Measurements from ENCODE around the gene PTPN4. TPM values are rescaled to one million over a fixed set of nuclear protein-coding genes. Genes with fewer than 3 reads are reported as not detected.
"Not testable (repeated sequence)": the region's sequence is repeated elsewhere in the genome, so short reads cannot be mapped to it uniquely, and the experiment has no call there.

PTPN4 gene
- total RNA-seq, 1 donor = 28.5 TPM

- H3K4me3 ChIP-seq (ENCODE audit: low read depth, low read length) = no peak overlapping the region
- DNase-seq (ENCODE audit: low read depth) = no peak
- TF ChIP-seq, protein P1, sequence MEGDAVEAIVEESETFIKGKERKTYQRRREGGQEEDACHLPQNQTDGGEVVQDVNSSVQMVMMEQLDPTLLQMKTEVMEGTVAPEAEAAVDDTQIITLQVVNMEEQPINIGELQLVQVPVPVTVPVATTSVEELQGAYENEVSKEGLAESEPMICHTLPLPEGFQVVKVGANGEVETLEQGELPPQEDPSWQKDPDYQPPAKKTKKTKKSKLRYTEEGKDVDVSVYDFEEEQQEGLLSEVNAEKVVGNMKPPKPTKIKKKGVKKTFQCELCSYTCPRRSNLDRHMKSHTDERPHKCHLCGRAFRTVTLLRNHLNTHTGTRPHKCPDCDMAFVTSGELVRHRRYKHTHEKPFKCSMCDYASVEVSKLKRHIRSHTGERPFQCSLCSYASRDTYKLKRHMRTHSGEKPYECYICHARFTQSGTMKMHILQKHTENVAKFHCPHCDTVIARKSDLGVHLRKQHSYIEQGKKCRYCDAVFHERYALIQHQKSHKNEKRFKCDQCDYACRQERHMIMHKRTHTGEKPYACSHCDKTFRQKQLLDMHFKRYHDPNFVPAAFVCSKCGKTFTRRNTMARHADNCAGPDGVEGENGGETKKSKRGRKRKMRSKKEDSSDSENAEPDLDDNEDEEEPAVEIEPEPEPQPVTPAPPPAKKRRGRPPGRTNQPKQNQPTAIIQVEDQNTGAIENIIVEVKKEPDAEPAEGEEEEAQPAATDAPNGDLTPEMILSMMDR (IDR thresholded peaks at IDR 0.05; ENCODE audit: insufficient read depth, low read depth, low read length) = no peak
These were observed 222.2 kb downstream of the PTPN4 start for GRCh38 chr2:119981896-119982295.

DNA sequence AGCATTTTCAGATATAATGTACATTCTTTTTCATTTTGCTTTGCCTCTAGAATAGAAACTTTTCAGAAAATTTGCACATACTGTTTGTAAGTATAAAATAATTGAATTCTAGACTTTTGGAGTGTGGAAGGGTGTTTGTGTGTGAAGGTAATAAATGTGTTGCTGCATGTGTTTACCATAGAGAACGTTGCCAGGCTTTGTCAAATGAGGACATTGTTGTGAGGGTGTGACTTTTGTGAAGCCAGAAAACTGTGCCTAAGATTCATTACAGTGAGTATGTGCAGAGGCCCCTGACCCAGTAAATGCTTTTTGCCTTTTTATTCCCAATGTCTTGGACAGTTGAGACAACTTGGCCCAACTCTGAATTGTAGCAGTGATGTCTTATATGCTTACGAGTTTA, 222.8 kb downstream of the PTPN4 start:
- no peak for DNase-seq (ENCODE audit: low read depth)
- TF ChIP-seq, protein P1 (IDR thresholded peaks at IDR 0.05; ENCODE audit: insufficient read depth, low read depth, low read length) = no peak
- H3K4me3 ChIP-seq (ENCODE audit: low read depth, low read length) = no peak overlapping the region

DNA sequence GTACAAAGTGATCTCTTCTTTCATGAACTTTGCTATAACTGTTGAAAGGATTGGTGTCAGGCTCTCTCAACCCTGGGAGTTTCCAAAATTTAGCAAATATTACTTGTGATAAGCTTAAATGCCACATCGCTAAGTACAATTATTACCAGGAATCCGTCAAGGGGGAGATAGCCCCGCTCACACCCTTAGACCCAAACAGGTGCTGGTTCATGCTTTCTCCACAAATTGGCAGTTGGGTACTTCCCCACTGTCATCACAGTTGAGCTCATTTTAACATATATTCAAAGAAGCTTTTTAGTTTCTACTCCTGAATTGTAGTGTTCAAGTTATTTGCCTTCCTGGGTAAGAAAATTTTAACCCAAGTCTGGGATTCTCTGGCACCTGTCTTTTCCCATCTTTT, 223.4 kb downstream of the PTPN4 start:
- TF ChIP-seq, protein P1 (IDR thresholded peaks at IDR 0.05; ENCODE audit: insufficient read depth, low read depth, low read length) = no peak
- DNase-seq (ENCODE audit: low read depth) = no peak
- no peak overlapping the region for H3K4me3 ChIP-seq (ENCODE audit: low read depth, low read length)

GRCh38 chr2:119996148-119996547, 236.4 kb downstream of the PTPN4 start:
- DNase-seq (ENCODE audit: low read depth) = no peak
- TF ChIP-seq, protein P1 (IDR thresholded peaks at IDR 0.05; ENCODE audit: insufficient read depth, low read depth, low read length) = no peak

DNA sequence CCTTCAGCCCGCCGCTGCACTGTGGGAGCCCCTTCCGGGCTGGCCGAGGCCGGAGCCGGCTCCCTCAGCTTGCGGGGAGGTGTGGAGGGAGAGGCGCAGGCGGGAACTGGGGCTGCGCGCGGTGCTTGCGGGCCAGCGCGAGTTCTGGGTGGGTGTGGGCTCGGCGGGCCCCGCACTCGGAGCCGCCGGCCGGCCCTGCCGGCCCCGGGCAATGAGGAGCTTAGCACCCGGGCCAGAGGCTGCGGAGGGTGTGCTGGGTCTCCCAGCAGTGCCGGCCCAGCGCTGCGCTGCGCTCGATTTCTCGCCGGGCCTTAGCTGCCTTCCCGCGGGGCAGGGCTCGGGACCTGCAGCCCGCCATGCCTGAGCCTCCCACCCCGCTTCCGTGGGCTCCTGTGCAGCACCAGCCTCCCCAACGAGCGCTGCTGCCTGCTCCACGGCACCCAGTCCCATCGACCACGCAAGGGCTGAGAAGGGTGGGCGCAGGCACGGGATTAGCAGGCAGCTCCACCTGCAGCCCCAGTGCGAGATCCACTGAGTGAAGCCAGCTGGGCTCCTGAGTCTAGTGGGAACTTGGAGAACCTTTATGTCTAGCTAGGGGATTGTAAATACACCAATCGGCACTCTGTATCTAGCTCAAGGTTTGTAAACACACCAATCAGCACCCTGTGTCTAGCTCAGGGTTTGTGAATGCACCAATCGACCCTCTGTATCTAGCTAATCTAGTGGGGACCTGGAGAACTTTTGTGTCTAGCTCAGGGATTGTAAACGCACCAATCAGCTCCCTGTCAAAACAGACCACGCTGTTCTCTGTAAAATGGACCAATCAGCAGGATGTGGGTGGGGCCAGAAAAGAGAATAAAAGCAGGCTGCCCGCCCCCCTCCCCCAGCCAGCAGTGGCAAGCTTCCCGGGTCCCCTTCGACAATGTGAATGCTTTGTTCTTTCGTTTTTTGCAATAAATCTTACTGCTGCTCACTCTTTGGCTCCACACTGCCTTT, 237.5 kb downstream of the PTPN4 start:
- DNase-seq (ENCODE audit: low read depth); H3K4me3 ChIP-seq (ENCODE audit: low read depth, low read length): not testable (repeated sequence)

More at GRCh38 chr2:119996148-119996547, 236.4 kb downstream of the PTPN4 start:
- no peak overlapping the region for H3K4me3 ChIP-seq (ENCODE audit: low read depth, low read length)

GRCh38 chr2:120001471-120001870, 241.7 kb downstream of the PTPN4 start:
- H3K4me3 ChIP-seq (ENCODE audit: low read depth, low read length) = no peak overlapping the region
- TF ChIP-seq, protein P1 (IDR thresholded peaks at IDR 0.05; ENCODE audit: insufficient read depth, low read depth, low read length) = no peak
- no peak for DNase-seq (ENCODE audit: low read depth)

DNA sequence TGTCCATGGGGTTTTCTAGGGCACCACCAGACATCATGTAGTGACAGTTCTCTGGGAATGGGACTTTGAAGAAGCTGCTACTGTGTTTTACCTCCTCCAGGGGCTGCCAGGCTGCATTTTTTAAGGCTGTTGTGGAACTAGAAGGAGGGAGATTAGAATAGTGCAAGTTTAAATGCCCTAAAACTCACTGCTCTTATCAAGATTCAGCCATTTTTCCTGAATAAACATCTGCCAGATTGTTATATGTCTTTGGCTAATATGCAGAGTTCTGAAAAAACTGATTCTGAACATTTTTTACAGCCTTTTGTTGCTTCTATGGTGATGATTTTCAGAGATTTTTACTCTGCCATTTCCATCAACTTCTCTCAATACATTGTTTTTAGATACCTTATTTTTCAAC, 244.5 kb downstream of the PTPN4 start:
- no peak for DNase-seq (ENCODE audit: low read depth)
- H3K4me3 ChIP-seq (ENCODE audit: low read depth, low read length) = no peak overlapping the region
- TF ChIP-seq, protein P1 (IDR thresholded peaks at IDR 0.05; ENCODE audit: insufficient read depth, low read depth, low read length) = no peak

All from fibroblast of villous mesenchyme (primary cell).